HG03039 (cell line): ENCODE measurements around the gene TCEA3.

Experiments used
- ATAC-seq: cut with Tn5 transposase; IDR thresholded peaks from one replicate; pipeline ENCODE4 v1.9.1; 2021; ENCODE audit warnings: mild to moderate bottlenecking, moderate library complexity; ENCODE audit not compliant: unreplicated experiment

Gene TCEA3

GRCh38 chr1:23369335-23370013 lies 55.1 kb downstream of the TCEA3 start, which contains the start of gene ZNF436:
ZNF436 (minus strand) TSS chr1:23369836; CDS start chr1:23368005, 1,831 bp downstream.
- ATAC-seq, result no peak

GRCh38 chr1:23368562-23369334 lies 55.8 kb downstream of the TCEA3 start:
- peak; percentile 53 for ATAC-seq

GRCh38 chr1:23367791-23368561 lies 56.6 kb downstream of the TCEA3 start:
- peak; percentile 82 for ATAC-seq

GRCh38 chr1:23367451-23367790 lies 57.1 kb downstream of the TCEA3 start:
- ATAC-seq, result no peak

GRCh38 chr1:23366598-23366997 lies 58.0 kb downstream of the TCEA3 start:
- ATAC-seq, result no peak

- ATAC-seq, result no peak
Measured at GRCh38 chr1:23366146-23366545, 58.4 kb downstream of the TCEA3 start.

GRCh38 chr1:23362218-23362713 lies 62.3 kb downstream of the TCEA3 start:
- no peak for ATAC-seq

GRCh38 chr1:23358310-23358875 lies 66.2 kb downstream of the TCEA3 start:
- no peak for ATAC-seq

- no peak for ATAC-seq
Measured at GRCh38 chr1:23357138-23357908, 67.2 kb downstream of the TCEA3 start.

- ATAC-seq, result no peak
Measured at GRCh38 chr1:23356471-23357137, 67.9 kb downstream of the TCEA3 start.

- no peak for ATAC-seq
Measured at GRCh38 chr1:23354245-23354644, 70.3 kb downstream of the TCEA3 start.

- ATAC-seq, result no peak
Measured at GRCh38 chr1:23352096-23352695, 72.4 kb downstream of the TCEA3 start.

- no peak for ATAC-seq
Measured at GRCh38 chr1:23345920-23346319, 78.6 kb downstream of the TCEA3 start.

GRCh38 chr1:23344987-23345472 lies 79.5 kb downstream of the TCEA3 start:
- ATAC-seq, result no peak

GRCh38 chr1:23344111-23344986 lies 80.2 kb downstream of the TCEA3 start, which contains the start of gene HNRNPR:
HNRNPR (minus strand) TSS chr1:23344284; CDS start chr1:23341008, 3,276 bp downstream.
- peak; percentile 89 for ATAC-seq

- peak; percentile 5 for ATAC-seq
Measured at GRCh38 chr1:23343221-23344110, 81.1 kb downstream of the TCEA3 start.
